Mucosa of rectum (tissue), 2 donors: ENCODE data around the gene CDC25A.

Experiments
- H3K27ac ChIP-seq, 2 donors: one replicate each; pipeline ENCODE4 v1.7.0; 2013; ENCODE audit warnings: inconsistent platforms in 2 of 2, low read depth in 2 of 2, low read length in 2 of 2
- H3K27me3 ChIP-seq, 2 donors: one replicate each; pipeline ENCODE4 v1.7.0; 2013; ENCODE audit warnings: low read length in 2 of 2; ENCODE audit not compliant: control insufficient read depth in 2 of 2, insufficient read depth in 2 of 2
- H3K36me3 ChIP-seq, 2 donors: one replicate each; pipeline ENCODE4 v1.7.0; 2013; ENCODE audit warnings: low read length in 2 of 2; ENCODE audit not compliant: control insufficient read depth in 2 of 2, insufficient read depth in 2 of 2
- H3K4me1 ChIP-seq, 2 donors: one replicate each; pipeline ENCODE4 v1.7.0; 2013; ENCODE audit warnings: low read length in 2 of 2, mild to moderate bottlenecking in 1 of 2; ENCODE audit not compliant: control insufficient read depth in 2 of 2, insufficient read depth in 2 of 2
- H3K4me3 ChIP-seq, 2 donors: one replicate each; pipeline ENCODE4 v1.7.0; 2013; ENCODE audit warnings: low read length in 2 of 2
- H3K9ac ChIP-seq, 2 donors: one replicate each; pipeline ENCODE4 v1.7.0; 2013; ENCODE audit warnings: low read length in 2 of 2, low read depth in 1 of 2, mild to moderate bottlenecking in 1 of 2
- H3K9me3 ChIP-seq, 2 donors: one replicate each; pipeline ENCODE4 v1.7.0; 2013; ENCODE audit warnings: low read length in 2 of 2; ENCODE audit not compliant: control insufficient read depth in 2 of 2
- donor health status: healthy.
- donor health status: Normal muscosa, but diverticular disease.

The CDC25A gene

GRCh38 chr3:48188266-48189201 lies at the start of gene CDC25A:
Gene CDC25A, minus strand, starts transcription at chr3:48188417. Its CDS starts 470 bp downstream, at chr3:48187947.
- H3K4me1 ChIP-seq, result peaks cover 9 to 21% of the 10 kb centered on the region in 2 donors
- H3K36me3 ChIP-seq, result no peaks in the 10 kb centered on the region
- peak within 1 kb of the TSS; percentile 38 to 56 for H3K27ac ChIP-seq
- peak within 1 kb of the TSS; percentile 73 to 89 for H3K4me3 ChIP-seq
- H3K9me3 ChIP-seq, result no peaks in the 10 kb centered on the region
- no peaks in the 10 kb centered on the region for H3K27me3 ChIP-seq
- peak within 1 kb of the TSS; percentile 56 to 67 for H3K9ac ChIP-seq

GRCh38 chr3:48236531-48236930 lies 48.3 kb upstream of the CDC25A start:
- no peak overlapping the region for H3K4me3 ChIP-seq
- no peak overlapping the region for H3K9ac ChIP-seq
- peaks cover 4 to 12% of the 10 kb centered on the region in 2 donors for H3K4me1 ChIP-seq
- no peak overlapping the region for H3K27ac ChIP-seq
- H3K36me3 ChIP-seq, result no peaks in the 10 kb centered on the region
- no peaks in the 10 kb centered on the region for H3K9me3 ChIP-seq
- no peaks in the 10 kb centered on the region for H3K27me3 ChIP-seq

GRCh38 chr3:48233542-48233941 lies 45.3 kb upstream of the CDC25A start:
- H3K9ac ChIP-seq, result no peak overlapping the region
- no peaks in the 10 kb centered on the region for H3K27me3 ChIP-seq
- H3K9me3 ChIP-seq, result no peaks in the 10 kb centered on the region
- H3K4me3 ChIP-seq, result no peak overlapping the region
- peaks cover 0 to 12% of the 10 kb centered on the region in 2 donors for H3K4me1 ChIP-seq
- no peaks in the 10 kb centered on the region for H3K36me3 ChIP-seq
- H3K27ac ChIP-seq, result no peak overlapping the region

GRCh38 chr3:48232734-48233133 lies 44.5 kb upstream of the CDC25A start:
- no peaks in the 10 kb centered on the region for H3K9me3 ChIP-seq
- no peaks in the 10 kb centered on the region for H3K36me3 ChIP-seq
- H3K27me3 ChIP-seq, result no peaks in the 10 kb centered on the region
- peak overlapping the region; percentile 27 to 41 for H3K4me3 ChIP-seq
- no peak overlapping the region for H3K9ac ChIP-seq
- H3K27ac ChIP-seq, result peak overlapping the region in 1 of 2 donors; percentile 70
- peaks cover 0 to 12% of the 10 kb centered on the region in 2 donors for H3K4me1 ChIP-seq

- H3K36me3 ChIP-seq, result no peaks in the 10 kb centered on the region
- H3K9me3 ChIP-seq, result no peaks in the 10 kb centered on the region
- H3K27ac ChIP-seq, result peak overlapping the region in 1 of 2 donors; percentile 70
- H3K4me3 ChIP-seq, result no peak overlapping the region
- no peak overlapping the region for H3K9ac ChIP-seq
- no peaks in the 10 kb centered on the region for H3K27me3 ChIP-seq
- peaks cover 0 to 12% of the 10 kb centered on the region in 2 donors for H3K4me1 ChIP-seq
Measured at GRCh38 chr3:48232232-48232631, 44.0 kb upstream of the CDC25A start.

- Histone ChIP-seq H3K36me3 (no peaks in the 10 kb centered on the region), H3K27me3 (no peaks in the 10 kb centered on the region), H3K4me1 (peaks cover 0 to 9% of the 10 kb centered on the region in 2 donors), H3K9me3 (no peaks in the 10 kb centered on the region), H3K27ac (no peak overlapping the region), H3K4me3 (no peak overlapping the region), H3K9ac (no peak overlapping the region)
Measured at GRCh38 chr3:48226939-48227338, 38.7 kb upstream of the CDC25A start.

- Histone ChIP-seq H3K27ac (no peak overlapping the region), H3K9ac (no peak overlapping the region), H3K4me1 (peaks cover 0 to 6% of the 10 kb centered on the region in 2 donors), H3K27me3 (no peaks in the 10 kb centered on the region), H3K4me3 (no peak overlapping the region), H3K36me3 (no peaks in the 10 kb centered on the region), H3K9me3 (no peaks in the 10 kb centered on the region)
Measured at GRCh38 chr3:48225587-48225986, 37.4 kb upstream of the CDC25A start.

- H3K27ac ChIP-seq, result no peak within 1 kb of the TSS
- H3K27me3 ChIP-seq, result no peaks in the 10 kb centered on the region
- H3K4me1 ChIP-seq, result peaks cover 0 to 6% of the 10 kb centered on the region in 2 donors
- H3K4me3 ChIP-seq, result no peak within 1 kb of the TSS
- no peaks in the 10 kb centered on the region for H3K9me3 ChIP-seq
- H3K36me3 ChIP-seq, result no peaks in the 10 kb centered on the region
- no peak within 1 kb of the TSS for H3K9ac ChIP-seq
Measured at GRCh38 chr3:48222616-48223513, 34.6 kb upstream of the CDC25A start, which contains the start of gene CAMP. Gene CAMP, plus strand, starts transcription at chr3:48223495. Its CDS starts 17 bp downstream, at chr3:48223512.

GRCh38 chr3:48220746-48221145 lies 32.5 kb upstream of the CDC25A start:
- Histone ChIP-seq H3K27me3 (no peaks in the 10 kb centered on the region), H3K36me3 (no peaks in the 10 kb centered on the region), H3K27ac (no peak overlapping the region), H3K4me1 (peaks cover 0 to 7% of the 10 kb centered on the region in 2 donors), H3K9me3 (no peaks in the 10 kb centered on the region), H3K4me3 (no peak overlapping the region), H3K9ac (no peak overlapping the region)
